Uterus (tissue), 4 donors: Measurements from ENCODE around the gene FBXL5. TPM values are rescaled to one million over a fixed set of nuclear protein-coding genes. Genes with fewer than 3 reads are reported as not detected.

Experiments used
- DNase-seq, 2 donors: peaks; one replicate each; pipeline ENCODE4 v3.0.0-alpha.2; 2019 to 2020
- H3K27ac ChIP-seq, 2 donors: fragments of 200-600 bp; sonication (generic); 1 replicate in 1 of 2; 2 replicates in 1 of 2; pipeline ENCODE4 v1.5.1; 2016 to 2018
- H3K27me3 ChIP-seq, 2 donors: fragments of 200-600 bp; sonication (generic); one replicate each; pipeline ENCODE4 v1.5.1; 2018 to 2019; ENCODE audit warnings: control low read depth in 1 of 2
- H3K36me3 ChIP-seq, 2 donors: fragments of 200-600 bp; sonication (generic); one replicate each; pipeline ENCODE4 v1.5.1; 2019; ENCODE audit warnings: control low read depth in 1 of 2
- H3K4me1 ChIP-seq, 2 donors: fragments of 200-600 bp; sonication (generic); one replicate each; pipeline ENCODE4 v1.5.1; 2018 to 2019; ENCODE audit warnings: control low read depth in 1 of 2
- H3K4me3 ChIP-seq, 2 donors: fragments of 200-600 bp; sonication (generic); 1 replicate in 1 of 2; 2 replicates in 1 of 2; pipeline ENCODE4 v1.5.1; 2018 to 2019; ENCODE audit warnings: mild to moderate bottlenecking in 1 of 2
- H3K9me3 ChIP-seq, 2 donors: fragments of 200-600 bp; sonication (generic); one replicate each; pipeline ENCODE4 v1.5.1; 2019; ENCODE audit warnings: control low read depth in 1 of 2
- POLR2A ChIP-seq, 2 donors: fragments of 450-650 bp; IDR thresholded peaks; one replicate each; pipeline ENCODE4 v1.6.1; 2016; ENCODE audit warnings: antibody characterized with exemption in 2 of 2, mild to moderate bottlenecking in 1 of 2, moderate library complexity in 1 of 2
- intact Hi-C: fragments of 100-400 bp; cut with DNase I; formaldehyde crosslinking; loops from one replicate; pipeline ENCODE4 v1.15.1; 2023; ENCODE audit warnings: low total_unique reads
- total RNA-seq, 4 donors: library from RNA; depleted of rRNA in 3 of 4; stranded (reverse); fragments of >200 nt in 3 of 4; gene quantifications; one replicate each; pipeline versions ENCODE4 v1.1.0 to v1.2.4, GENCODE V29; 2014 to 2023
- TF ChIP-seq, protein P1 (sequence below), 4 experiments: fragments of 200-600 bp in 2 of 4; fragments of 450-650 bp in 2 of 4; sonication (generic) in 2 of 4; IDR thresholded peaks; one replicate each; pipeline ENCODE4 v1.5.1; 2016 to 2019; ENCODE audit warnings: antibody characterized with exemption in 4 of 4, mild to moderate bottlenecking in 2 of 4, moderate library complexity in 1 of 4
- donor health status: DM: yes; HTN: yes; CAD: no.

FBXL5 gene
- total RNA-seq, 4 donors from 2014 or later, result 69.7 to 261 (median 136) TPM

DNA sequence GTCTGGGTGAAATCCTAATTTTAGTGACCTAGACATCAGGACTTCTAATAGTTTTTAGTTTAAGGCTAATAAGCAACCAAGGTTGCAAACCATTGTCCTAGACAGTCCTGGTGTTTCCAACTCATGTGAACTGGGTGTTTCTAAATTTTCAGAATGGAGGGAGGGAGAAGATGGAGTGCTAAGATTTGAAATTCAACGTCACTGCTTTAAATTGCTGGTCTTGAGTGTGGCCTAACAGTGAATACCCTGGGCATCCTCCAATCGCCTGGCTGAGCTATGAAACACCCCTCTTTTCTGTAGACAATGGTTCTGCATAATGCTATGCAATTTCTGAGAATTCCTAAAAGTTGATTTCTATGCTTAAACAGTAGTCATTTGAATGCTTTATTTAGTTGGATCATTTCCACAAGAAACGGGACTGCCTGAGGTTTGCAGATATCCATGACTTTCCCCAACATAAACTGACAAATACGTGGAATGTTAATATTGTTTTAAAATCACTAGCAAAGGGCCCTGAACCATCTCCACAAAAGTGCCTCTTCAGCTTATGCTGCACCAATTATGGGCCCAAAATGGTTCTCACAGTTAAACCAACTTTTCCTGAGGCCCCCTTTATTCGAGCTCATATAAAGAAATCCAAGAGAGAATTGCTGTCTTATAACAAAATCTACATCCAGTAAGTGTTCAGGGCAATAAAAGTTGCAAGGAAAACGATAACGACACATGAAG, 1.1 kb downstream of the FBXL5 start:
- Histone ChIP-seq H3K4me1 (peaks cover 0 to under 1% of the 10 kb centered on the region in 2 donors), H3K9me3 (no peaks in the 10 kb centered on the region), H3K4me3 (peak overlapping the region; percentile 49 to 84), H3K27ac (peak overlapping the region; percentile 95 to 100), H3K27me3 (no peaks in the 10 kb centered on the region), H3K36me3 (no peaks in the 10 kb centered on the region)
- TF ChIP-seq, protein P1, sequence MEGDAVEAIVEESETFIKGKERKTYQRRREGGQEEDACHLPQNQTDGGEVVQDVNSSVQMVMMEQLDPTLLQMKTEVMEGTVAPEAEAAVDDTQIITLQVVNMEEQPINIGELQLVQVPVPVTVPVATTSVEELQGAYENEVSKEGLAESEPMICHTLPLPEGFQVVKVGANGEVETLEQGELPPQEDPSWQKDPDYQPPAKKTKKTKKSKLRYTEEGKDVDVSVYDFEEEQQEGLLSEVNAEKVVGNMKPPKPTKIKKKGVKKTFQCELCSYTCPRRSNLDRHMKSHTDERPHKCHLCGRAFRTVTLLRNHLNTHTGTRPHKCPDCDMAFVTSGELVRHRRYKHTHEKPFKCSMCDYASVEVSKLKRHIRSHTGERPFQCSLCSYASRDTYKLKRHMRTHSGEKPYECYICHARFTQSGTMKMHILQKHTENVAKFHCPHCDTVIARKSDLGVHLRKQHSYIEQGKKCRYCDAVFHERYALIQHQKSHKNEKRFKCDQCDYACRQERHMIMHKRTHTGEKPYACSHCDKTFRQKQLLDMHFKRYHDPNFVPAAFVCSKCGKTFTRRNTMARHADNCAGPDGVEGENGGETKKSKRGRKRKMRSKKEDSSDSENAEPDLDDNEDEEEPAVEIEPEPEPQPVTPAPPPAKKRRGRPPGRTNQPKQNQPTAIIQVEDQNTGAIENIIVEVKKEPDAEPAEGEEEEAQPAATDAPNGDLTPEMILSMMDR (IDR thresholded peaks at IDR 0.05), result no peak
- TF ChIP-seq POLR2A (IDR thresholded peaks at IDR 0.05), result no peak
- no peak for DNase-seq
- intact Hi-C loops, result no loop called here

DNA sequence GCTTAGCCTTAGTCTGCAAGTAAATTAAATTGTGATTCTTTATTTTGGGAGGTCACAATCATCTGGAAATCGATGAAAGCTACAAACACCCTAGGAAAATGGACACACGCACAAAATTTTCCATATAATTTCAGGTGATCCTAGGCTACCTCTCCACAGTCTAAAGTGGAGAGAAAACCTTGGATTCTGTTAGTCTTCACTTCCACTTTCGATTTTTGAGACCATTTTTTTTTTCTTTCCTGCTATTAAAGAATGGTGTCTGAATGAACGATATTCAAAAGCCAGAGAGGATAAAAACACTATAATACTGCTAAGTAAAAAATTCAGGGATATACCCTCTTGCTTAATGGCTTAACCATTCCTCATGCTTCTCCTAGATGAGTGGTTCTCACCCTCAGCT, 1.7 kb downstream of the FBXL5 start:
- H3K9me3 ChIP-seq, result no peaks in the 10 kb centered on the region
- no peaks in the 10 kb centered on the region for H3K27me3 ChIP-seq
- peaks cover 0 to 5% of the 10 kb centered on the region in 2 donors for H3K4me1 ChIP-seq
- no peak for DNase-seq
- TF ChIP-seq POLR2A (IDR thresholded peaks at IDR 0.05), result no peak
- TF ChIP-seq, protein P1 (IDR thresholded peaks at IDR 0.05), result no peak
- H3K27ac ChIP-seq, result peak overlapping the region; percentile 95 to 100
- intact Hi-C loops, result no loop called here
- no peaks in the 10 kb centered on the region for H3K36me3 ChIP-seq
- H3K4me3 ChIP-seq, result peak overlapping the region; percentile 49 to 84

DNA sequence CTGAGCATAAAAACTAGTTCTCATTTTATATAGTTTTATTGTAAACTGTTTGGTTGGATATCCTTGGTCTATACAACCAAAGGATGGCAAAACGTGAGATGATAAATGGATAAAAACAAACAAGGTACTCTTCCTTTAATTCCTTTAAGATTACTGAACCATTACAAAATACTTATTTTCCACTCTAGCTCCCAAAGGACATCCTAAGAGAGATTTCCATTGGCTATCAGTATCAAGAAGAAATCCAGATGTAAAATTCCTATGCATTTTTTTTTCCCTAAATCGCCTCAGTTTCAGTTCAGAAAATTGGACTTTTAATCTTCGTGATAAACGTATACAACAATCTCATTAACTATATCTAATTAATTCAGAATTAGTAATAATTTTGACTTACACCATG, 2.3 kb downstream of the FBXL5 start:
- no peak for DNase-seq
- Histone ChIP-seq H3K36me3 (no peaks in the 10 kb centered on the region), H3K9me3 (no peaks in the 10 kb centered on the region), H3K27ac (peak overlapping the region; percentile 95 to 100), H3K4me3 (peak overlapping the region in 1 of 2 donors; percentile 84), H3K4me1 (peaks cover 0 to 5% of the 10 kb centered on the region in 2 donors), H3K27me3 (no peaks in the 10 kb centered on the region)
- intact Hi-C loops, result no loop called here
- TF ChIP-seq, protein P1 (IDR thresholded peaks at IDR 0.05), result no peak
- TF ChIP-seq POLR2A (IDR thresholded peaks at IDR 0.05), result no peak

DNA sequence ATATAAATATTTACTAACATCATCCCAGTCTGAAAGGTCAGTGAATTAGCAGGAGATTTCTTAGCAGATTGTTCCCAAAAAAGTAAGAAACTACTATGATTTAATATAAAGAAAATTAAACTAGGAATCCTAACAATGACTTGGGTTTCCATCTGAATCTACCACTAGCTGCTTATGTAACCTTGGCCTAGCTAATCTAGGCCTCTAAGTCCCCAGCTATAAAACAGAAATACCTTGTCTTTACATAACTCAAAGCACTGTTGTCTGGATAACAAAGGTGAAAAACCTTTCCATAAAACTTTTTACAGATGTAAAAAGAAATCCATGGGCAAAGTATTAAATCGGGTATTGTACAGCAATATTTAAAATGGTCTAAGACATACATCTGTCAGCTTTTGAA, 3.0 kb downstream of the FBXL5 start:
- TF ChIP-seq, protein P1 (IDR thresholded peaks at IDR 0.05), result no peak
- no peak for TF ChIP-seq POLR2A (IDR thresholded peaks at IDR 0.05)
- H3K9me3 ChIP-seq, result no peaks in the 10 kb centered on the region
- peak overlapping the region; percentile 95 to 100 for H3K27ac ChIP-seq
- no peaks in the 10 kb centered on the region for H3K36me3 ChIP-seq
- intact Hi-C loops, result no loop called here
- H3K4me1 ChIP-seq, result peaks cover 0 to 5% of the 10 kb centered on the region in 2 donors
- no peak for DNase-seq
- H3K4me3 ChIP-seq, result no peak overlapping the region
- no peaks in the 10 kb centered on the region for H3K27me3 ChIP-seq

DNA sequence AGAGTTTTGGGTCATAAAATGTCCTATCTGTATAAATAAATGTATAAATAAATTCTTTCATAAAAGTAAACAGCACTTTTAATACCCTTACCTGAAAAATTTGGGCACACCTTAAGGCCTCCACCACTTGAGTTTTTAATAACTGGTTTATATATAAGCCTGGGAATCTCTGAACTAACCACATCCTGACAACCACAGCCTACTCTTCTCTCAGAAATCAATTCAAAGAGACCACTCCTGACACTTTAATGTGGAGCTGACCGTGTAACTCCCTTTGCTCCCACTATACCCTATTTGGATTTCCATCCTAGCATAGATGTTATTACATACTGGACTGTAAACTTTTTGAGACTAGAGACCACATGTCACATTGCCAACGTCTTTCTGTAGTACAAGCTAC, 3.5 kb downstream of the FBXL5 start:
- intact Hi-C loops, result no loop called here
- H3K36me3 ChIP-seq, result no peaks in the 10 kb centered on the region
- peaks cover 0 to 5% of the 10 kb centered on the region in 2 donors for H3K4me1 ChIP-seq
- no peak overlapping the region for H3K4me3 ChIP-seq
- H3K9me3 ChIP-seq, result no peaks in the 10 kb centered on the region
- no peak for DNase-seq
- peak overlapping the region; percentile 95 to 100 for H3K27ac ChIP-seq
- H3K27me3 ChIP-seq, result no peaks in the 10 kb centered on the region
- TF ChIP-seq, protein P1 (IDR thresholded peaks at IDR 0.05), result no peak
- TF ChIP-seq POLR2A (IDR thresholded peaks at IDR 0.05), result no peak
